ENCODE measurements around the gene CLPTM1L.

Gene CLPTM1L

GRCh38 chr5:1325870-1326531 lies 18.9 kb downstream of the CLPTM1L start:
- Histone ChIP-seq H3K4me1 (ENCODE audit: insufficient read depth, low read length, poor library complexity, severe bottlenecking) (no peaks in the 10 kb centered on the region), H3F3A (ENCODE audit: low read depth) (no peaks in the 10 kb centered on the region), H2AFZ (ENCODE audit: low read length) (no peak overlapping the region), H3K36me3 (ENCODE audit: insufficient read depth, low read length) (peaks cover 65% of the 10 kb centered on the region; the same call in 1 of the 2 replicates), H3K79me2 (ENCODE audit: insufficient read depth, low read length) (peaks cover 8% of the 10 kb centered on the region; the same call in 1 of the 2 replicates), H3K4me2 (ENCODE audit: low read depth, low read length, poor library complexity, severe bottlenecking) (no peak overlapping the region), H3K4me3 (ENCODE audit: low read length, poor library complexity, severe bottlenecking) (no peak overlapping the region), H3K9me2 (replicated peaks; ENCODE audit: low read depth, low read length) (no peaks in the 10 kb centered on the region), H3K9ac (ENCODE audit: low read depth, low read length, poor library complexity, severe bottlenecking) (no peak overlapping the region), H3K27me3 (ENCODE audit: insufficient read depth, low read length, poor library complexity, severe bottlenecking) (no peaks in the 10 kb centered on the region), H4K20me1 (ENCODE audit: insufficient read depth, low read length, poor library complexity, severe bottlenecking) (peaks cover 6% of the 10 kb centered on the region), H3K9me3 (ENCODE audit: insufficient read depth, low read depth, low read length) (no peaks in the 10 kb centered on the region)
- TF ChIP-seq CTCF (conservative IDR thresholded peaks at IDR 0.05; ENCODE audit: low read length) (no peak), EZH2phosphoT487 (IDR thresholded peaks at IDR 0.05; ENCODE audit: borderline replicate concordance) (no peak)

- H2AFZ ChIP-seq (ENCODE audit: low read length): no peak overlapping the region
- H3K9me3 ChIP-seq (ENCODE audit: insufficient read depth, low read depth, low read length): no peaks in the 10 kb centered on the region
- no peaks in the 10 kb centered on the region for H3K27me3 ChIP-seq (ENCODE audit: insufficient read depth, low read length, poor library complexity, severe bottlenecking)
- H3K9ac ChIP-seq (ENCODE audit: low read depth, low read length, poor library complexity, severe bottlenecking): no peak overlapping the region
- H3F3A ChIP-seq (ENCODE audit: low read depth): no peaks in the 10 kb centered on the region
- peaks cover 7% of the 10 kb centered on the region; the same call in 1 of the 2 replicates for H3K79me2 ChIP-seq (ENCODE audit: insufficient read depth, low read length)
- H4K20me1 ChIP-seq (ENCODE audit: insufficient read depth, low read length, poor library complexity, severe bottlenecking): no peaks in the 10 kb centered on the region
- no peak overlapping the region for H3K4me3 ChIP-seq (ENCODE audit: low read length, poor library complexity, severe bottlenecking)
- H3K9me2 ChIP-seq (replicated peaks; ENCODE audit: low read depth, low read length): no peaks in the 10 kb centered on the region
- H3K4me2 ChIP-seq (ENCODE audit: low read depth, low read length, poor library complexity, severe bottlenecking): no peak overlapping the region
- H3K36me3 ChIP-seq (ENCODE audit: insufficient read depth, low read length): peaks cover 65% of the 10 kb centered on the region; the same call in 1 of the 2 replicates
- TF ChIP-seq CTCF (conservative IDR thresholded peaks at IDR 0.05; ENCODE audit: low read length): no peak
- TF ChIP-seq EZH2phosphoT487 (IDR thresholded peaks at IDR 0.05; ENCODE audit: borderline replicate concordance): no peak
- no peaks in the 10 kb centered on the region for H3K4me1 ChIP-seq (ENCODE audit: insufficient read depth, low read length, poor library complexity, severe bottlenecking)
Observed at GRCh38 chr5:1325191-1325741, 19.6 kb downstream of the CLPTM1L start.

- Histone ChIP-seq H3K4me1 (ENCODE audit: insufficient read depth, low read length, poor library complexity, severe bottlenecking) (no peaks in the 10 kb centered on the region), H3F3A (ENCODE audit: low read depth) (no peaks in the 10 kb centered on the region), H3K27me3 (ENCODE audit: insufficient read depth, low read length, poor library complexity, severe bottlenecking) (no peaks in the 10 kb centered on the region), H3K9me2 (replicated peaks; ENCODE audit: low read depth, low read length) (no peaks in the 10 kb centered on the region), H3K4me2 (ENCODE audit: low read depth, low read length, poor library complexity, severe bottlenecking) (no peak overlapping the region), H3K4me3 (ENCODE audit: low read length, poor library complexity, severe bottlenecking) (no peak overlapping the region), H3K9me3 (ENCODE audit: insufficient read depth, low read depth, low read length) (no peaks in the 10 kb centered on the region), H3K36me3 (ENCODE audit: insufficient read depth, low read length) (peaks cover 65% of the 10 kb centered on the region; the same call in 1 of the 2 replicates), H4K20me1 (ENCODE audit: insufficient read depth, low read length, poor library complexity, severe bottlenecking) (no peaks in the 10 kb centered on the region), H2AFZ (ENCODE audit: low read length) (no peak overlapping the region), H3K9ac (ENCODE audit: low read depth, low read length, poor library complexity, severe bottlenecking) (no peak overlapping the region), H3K79me2 (ENCODE audit: insufficient read depth, low read length) (peaks cover 7% of the 10 kb centered on the region; the same call in 1 of the 2 replicates)
- TF ChIP-seq EZH2phosphoT487 (IDR thresholded peaks at IDR 0.05; ENCODE audit: borderline replicate concordance): no peak
- no peak for TF ChIP-seq CTCF (conservative IDR thresholded peaks at IDR 0.05; ENCODE audit: low read length)
Observed at GRCh38 chr5:1324719-1325190, 20.1 kb downstream of the CLPTM1L start.

All from Loucy (cell line).